NCI-H82 treated with DMSO at 0.1 percent for 48 hours (cell line): ENCODE results near the gene DCAF8L2.
A peak's percentile ranks its signal among the peaks of the same experiment; 100 is the strongest.
"Not testable (repeated sequence)": the region's sequence is repeated elsewhere in the genome, so short reads cannot be mapped to it uniquely, and the experiment has no call there.

ENCODE experiments used
- DNase-seq: peaks from one replicate; lab custom pipeline; 2025; ENCODE audit not compliant: unreplicated experiment; lab: John Stamatoyannopoulos, UW

DCAF8L2 gene

GRCh38 chrX:27590044-27590443 is at the start of gene DCAF8L2:
DCAF8L2 (plus strand) TSS chrX:27590344; CDS start chrX:27746896, 156,552 bp downstream.
- DNase-seq = no peak

- DNase-seq = not testable (repeated sequence)
These were observed 49.0 kb upstream of the DCAF8L2 start for GRCh38 chrX:27541161-27541560.

GRCh38 chrX:27548624-27549023 is 41.5 kb upstream of the DCAF8L2 start:
- DNase-seq = no peak

GRCh38 chrX:27549688-27550087 is 40.5 kb upstream of the DCAF8L2 start:
- DNase-seq = no peak

DNA sequence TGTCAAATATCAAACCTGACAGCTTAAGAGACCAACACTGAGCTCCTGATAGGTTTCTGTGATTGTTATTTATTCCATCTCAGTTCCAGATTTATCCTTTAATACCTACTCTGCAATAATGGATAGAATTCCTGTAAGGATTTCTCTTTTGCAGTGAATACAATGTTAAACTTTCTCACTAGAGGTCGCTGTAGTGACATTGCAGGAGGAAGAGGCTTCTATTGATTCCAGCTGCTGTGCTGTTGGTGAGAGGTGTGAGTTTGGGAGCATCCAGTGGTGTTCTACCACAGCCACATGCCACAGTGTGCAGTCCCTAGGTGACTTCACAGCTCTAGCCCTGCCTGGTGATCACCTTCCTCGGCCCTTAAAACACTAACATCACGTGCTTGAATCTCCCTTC is 34.6 kb upstream of the DCAF8L2 start:
- peak; percentile 2 for DNase-seq

DNA sequence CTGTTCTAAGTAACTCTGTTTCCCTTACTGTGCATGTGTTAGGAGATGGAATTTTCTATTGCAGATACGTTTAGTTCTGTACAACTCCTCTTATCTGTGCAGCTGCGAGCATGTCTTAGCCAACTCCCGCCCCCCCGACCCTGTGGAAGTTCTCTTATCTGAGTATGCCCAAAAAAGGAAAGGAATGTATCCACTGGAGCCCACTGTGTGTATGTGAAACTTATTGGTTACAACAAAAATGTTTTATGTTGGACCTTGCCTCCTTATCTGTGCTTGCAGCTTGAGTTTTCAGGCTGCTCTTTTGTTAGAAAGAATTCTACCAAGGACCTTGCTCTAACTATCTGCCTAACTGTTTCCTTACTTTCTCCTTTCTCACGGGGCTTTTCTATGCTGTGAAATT is 24.2 kb upstream of the DCAF8L2 start:
- no peak for DNase-seq

- DNase-seq = no peak
These were observed 19.0 kb upstream of the DCAF8L2 start for GRCh38 chrX:27571164-27571563.

- DNase-seq = no peak
These were observed 14.6 kb upstream of the DCAF8L2 start for GRCh38 chrX:27575565-27575964.

DNA sequence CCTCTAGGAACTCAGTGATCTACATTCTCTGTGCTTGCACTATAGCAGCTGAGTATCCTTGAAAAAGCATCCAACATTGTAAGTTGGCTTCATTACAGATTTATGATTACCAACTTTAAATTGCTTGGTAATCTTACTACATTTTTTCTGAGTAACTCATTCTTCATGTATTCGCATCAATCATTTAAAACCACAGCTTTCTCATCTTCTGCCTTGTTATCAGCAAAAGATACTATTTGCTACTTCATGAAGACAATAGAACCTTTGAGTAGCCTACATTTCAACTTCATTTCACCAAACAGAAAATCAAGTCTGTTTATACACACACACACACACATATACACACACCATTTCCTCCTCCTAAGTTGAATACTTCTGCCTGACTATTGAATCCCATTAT is 6.2 kb upstream of the DCAF8L2 start:
- DNase-seq = no peak

GRCh38 chrX:27591938-27592337 is 1.8 kb downstream of the DCAF8L2 start:
- no peak for DNase-seq

GRCh38 chrX:27597508-27597907 is 7.4 kb downstream of the DCAF8L2 start:
- DNase-seq = no peak

DNA sequence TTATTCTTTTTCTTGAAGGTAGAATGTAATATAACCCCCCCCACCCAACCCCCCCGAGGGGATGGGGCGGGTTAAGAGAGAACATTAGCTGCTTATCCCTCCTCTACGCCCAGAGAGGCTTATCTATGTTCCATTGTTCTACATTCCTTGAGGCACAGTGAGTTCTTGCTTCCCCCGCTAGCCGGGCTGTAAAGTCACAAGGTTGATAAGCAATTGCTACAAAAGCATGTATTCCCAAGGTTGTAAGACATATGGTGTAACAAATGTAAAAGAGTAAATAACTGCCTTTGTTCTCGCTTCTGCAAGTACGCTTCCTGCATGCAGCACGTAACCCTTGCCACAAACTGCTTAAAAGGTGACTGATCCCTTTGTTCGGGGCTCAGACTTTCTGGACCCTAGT is 8.2 kb downstream of the DCAF8L2 start:
- DNase-seq = peak; percentile 27

DNA sequence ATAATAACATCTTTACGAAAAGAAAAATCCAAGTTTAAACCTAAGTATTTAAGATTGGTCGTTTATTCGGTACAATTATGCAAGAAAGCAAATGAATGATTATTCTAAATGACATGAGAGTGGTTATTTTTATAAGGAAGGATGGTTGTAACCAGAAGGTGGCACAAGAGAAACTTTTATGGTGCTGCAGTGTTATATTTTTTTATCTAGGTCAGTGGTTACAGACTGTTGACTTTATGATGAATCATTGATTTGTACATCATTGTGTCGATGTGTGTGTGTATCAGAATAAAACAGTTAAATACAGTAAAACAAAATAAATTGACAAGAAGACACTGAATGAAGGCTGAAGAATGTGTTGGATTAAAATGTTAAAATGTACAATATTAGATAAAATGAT is 9.8 kb downstream of the DCAF8L2 start:
- no peak for DNase-seq

DNA sequence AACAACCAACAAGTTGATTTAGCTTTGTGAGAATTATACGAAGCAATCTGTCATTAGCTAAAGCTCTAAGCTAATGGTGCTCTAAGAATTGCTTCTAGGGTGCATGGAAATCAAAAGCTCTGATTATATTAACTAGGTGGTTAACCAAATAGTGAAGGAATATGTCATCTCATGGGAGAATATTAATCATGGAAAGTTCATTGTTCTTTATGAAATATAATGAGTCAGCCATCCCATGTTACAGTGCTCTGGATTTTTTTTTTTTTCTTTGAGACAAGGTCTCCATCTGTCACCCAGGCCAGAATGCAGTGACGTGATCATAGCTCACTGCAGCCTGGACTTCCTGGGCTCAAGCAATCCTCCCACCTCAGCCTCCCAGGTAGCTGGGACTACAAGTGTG is 10.5 kb downstream of the DCAF8L2 start:
- no peak for DNase-seq

GRCh38 chrX:27608671-27609070 is 18.5 kb downstream of the DCAF8L2 start:
- no peak for DNase-seq

DNA sequence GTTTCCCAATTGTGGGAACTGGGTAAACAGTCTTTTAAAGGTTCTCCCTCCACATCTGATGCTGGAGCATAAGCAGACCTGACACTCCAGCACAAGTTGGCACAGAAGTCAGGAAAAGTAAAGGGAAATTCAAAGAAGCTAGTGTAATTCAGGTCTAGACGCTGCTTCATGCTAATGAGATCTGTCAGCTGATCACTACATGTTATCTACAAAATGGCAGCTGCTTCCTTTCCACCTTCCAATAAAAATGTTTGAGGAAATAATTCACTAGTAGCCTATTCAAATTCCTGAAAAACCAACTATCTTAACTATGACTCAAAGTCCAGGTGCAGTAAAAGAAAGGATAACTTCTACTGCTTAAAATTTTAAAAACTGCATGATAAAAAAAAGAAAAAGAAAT is 29.3 kb downstream of the DCAF8L2 start:
- DNase-seq = no peak

- DNase-seq = no peak
These were observed 29.8 kb downstream of the DCAF8L2 start for GRCh38 chrX:27619975-27620374.

DNA sequence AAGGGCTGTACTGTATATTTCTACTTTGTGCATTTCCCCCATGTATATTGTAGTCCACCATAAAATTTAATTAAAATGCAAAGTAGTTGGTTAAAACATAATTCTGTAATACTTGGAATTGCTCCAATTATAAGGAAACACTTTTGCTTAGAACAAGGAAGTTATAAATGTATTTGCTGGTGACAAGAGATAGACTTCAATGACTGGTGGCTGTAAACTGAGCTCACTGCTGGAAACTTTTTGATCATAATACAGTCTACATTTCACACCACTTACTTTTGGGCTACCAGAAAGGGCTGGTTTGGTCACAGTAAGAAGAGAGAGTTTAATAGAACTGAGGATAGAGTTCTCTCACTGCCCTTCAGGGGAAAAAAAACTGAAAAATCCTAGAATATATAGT is 32.7 kb downstream of the DCAF8L2 start:
- no peak for DNase-seq

- no peak for DNase-seq
These were observed 35.9 kb downstream of the DCAF8L2 start for GRCh38 chrX:27626066-27626465.

- DNase-seq = no peak
These were observed 43.2 kb downstream of the DCAF8L2 start for GRCh38 chrX:27633328-27633727.

- no peak for DNase-seq
These were observed 66.4 kb downstream of the DCAF8L2 start for GRCh38 chrX:27656581-27656980.

GRCh38 chrX:27660878-27661277 is 70.7 kb downstream of the DCAF8L2 start:
- DNase-seq = peak; percentile 35

GRCh38 chrX:27671234-27671633 is 81.1 kb downstream of the DCAF8L2 start:
- DNase-seq = no peak

DNA sequence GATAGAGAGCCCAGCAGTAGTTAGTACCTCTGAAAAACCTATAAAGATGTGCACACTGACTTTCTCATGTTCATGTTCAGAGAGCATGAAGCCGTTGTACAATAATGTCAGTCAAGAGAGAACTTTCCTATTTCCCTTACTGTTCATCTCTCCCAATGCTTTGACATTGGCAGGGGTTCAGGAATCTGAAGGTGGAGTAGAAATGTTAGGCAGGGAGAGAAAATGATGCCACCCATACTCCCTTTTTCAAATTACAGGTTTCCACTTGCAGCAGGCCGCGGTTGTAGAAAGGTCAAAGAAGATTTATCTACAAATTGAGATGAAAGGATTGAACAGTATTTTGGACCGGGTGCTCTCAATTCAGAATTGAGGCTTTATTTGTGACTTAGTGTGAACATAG is 84.3 kb downstream of the DCAF8L2 start:
- no peak for DNase-seq
